Thymus (tissue), 11 donors: ENCODE results near the gene TSPAN9. TPM values are rescaled to one million over a fixed set of nuclear protein-coding genes. Genes with fewer than 3 reads are reported as not detected.

Source experiments
- DNase-seq, 9 donors: peaks; one replicate each; pipeline ENCODE4 v3.0.0-alpha.2; 2013; ENCODE audit warnings: low spot score in 9 of 9, low read depth in 6 of 9, missing footprints in 1 of 9
- H3K27ac ChIP-seq, 2 donors: one replicate each; pipeline ENCODE4 v1.5.1; 2013; ENCODE audit warnings: control low read depth in 1 of 2, low read depth in 1 of 2, low read length in 1 of 2, mild to moderate bottlenecking in 1 of 2, moderate library complexity in 1 of 2
- H3K27me3 ChIP-seq, 2 donors: one replicate each; pipeline ENCODE4 v1.5.1; 2013; ENCODE audit warnings: low read length in 1 of 2; ENCODE audit not compliant: control insufficient read depth in 2 of 2, insufficient read depth in 1 of 2
- H3K36me3 ChIP-seq, 2 donors: one replicate each; pipeline ENCODE4 v1.5.1; 2013; ENCODE audit warnings: low read length in 1 of 2, mild to moderate bottlenecking in 1 of 2, moderate library complexity in 1 of 2; ENCODE audit not compliant: control insufficient read depth in 2 of 2, insufficient read depth in 2 of 2
- H3K4me1 ChIP-seq, 2 donors: one replicate each; pipeline ENCODE4 v1.5.1; 2013; ENCODE audit warnings: low read length in 2 of 2; ENCODE audit not compliant: control insufficient read depth in 2 of 2, insufficient read depth in 2 of 2
- H3K4me3 ChIP-seq, 2 donors: one replicate each; pipeline ENCODE4 v1.5.1; 2013; ENCODE audit warnings: low read length in 2 of 2, control low read depth in 1 of 2, mild to moderate bottlenecking in 1 of 2
- H3K9me3 ChIP-seq, 2 donors: one replicate each; pipeline ENCODE4 v1.5.1; 2013; ENCODE audit warnings: low read length in 1 of 2, mild to moderate bottlenecking in 1 of 2; ENCODE audit not compliant: control insufficient read depth in 2 of 2, insufficient read depth in 1 of 2
- WGBS: extraction: QIAGEN DNeasy Blood & Tissue Kit; methylation state at CpG from one replicate; pipeline ENCODE4 v1.1.7; 2013; 5-methylcytosine and 5-hydroxymethylcytosine counted together
- polyA plus RNA-seq: library from polyadenylated mRNA; stranded (reverse); fragments of 200-250 nt; gene quantifications from one replicate; pipeline ENCODE4 v1.2.3, GENCODE V29; 2013
- total RNA-seq: library from RNA; stranded (reverse); fragments of 120-200 nt; gene quantifications from one replicate; pipeline ENCODE4 v1.2.4, GENCODE V29; 2013
- donor health status: healthy.

Gene TSPAN9
- total and polyA plus RNA-seq, 2 donors: 4.9 to 10.2 TPM

DNA sequence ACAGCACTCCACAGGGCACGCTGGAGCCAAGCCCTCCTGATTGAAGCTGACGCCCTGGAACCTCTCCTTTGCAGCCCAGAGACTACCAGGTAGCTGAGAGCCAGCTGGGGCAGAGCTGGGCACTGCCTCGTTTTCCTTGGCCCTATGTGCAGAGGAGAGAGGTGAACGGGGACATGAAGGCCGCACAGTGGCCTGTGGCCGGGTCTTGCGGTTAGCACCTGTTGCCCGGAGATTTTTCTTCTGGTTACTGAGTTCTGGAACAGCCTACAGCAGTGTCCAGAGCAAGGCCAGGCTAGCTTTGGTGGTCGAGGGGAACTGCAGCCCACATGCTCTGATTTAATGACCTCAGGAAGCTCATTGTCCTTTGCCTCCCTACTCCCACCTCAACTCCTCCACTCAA lies 212.5 kb downstream of the TSPAN9 start:
- H3K4me3 ChIP-seq: no peak overlapping the region
- DNase-seq: no peak
- 89% methylated on average over 9 of the region's 9 CpGs for WGBS

DNA sequence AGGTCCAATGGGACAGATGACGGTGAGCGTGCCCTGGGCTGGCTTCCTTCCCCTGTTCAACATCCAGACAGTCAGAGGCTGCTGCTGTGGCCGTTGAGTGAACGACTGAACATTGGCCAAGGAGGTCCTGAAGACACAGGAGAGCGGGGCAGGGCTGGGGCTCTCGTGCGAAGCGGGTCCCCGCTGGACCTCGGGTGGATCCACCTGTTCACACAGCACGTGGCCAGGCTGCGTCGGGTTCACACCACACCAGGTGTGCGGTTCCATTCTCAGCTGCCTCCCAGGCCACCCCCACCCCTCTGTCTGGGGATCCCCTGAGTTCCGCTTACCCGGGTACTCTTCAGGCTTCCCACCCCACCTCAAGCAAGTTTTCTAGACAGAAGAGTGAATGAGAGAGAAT lies 214.8 kb downstream of the TSPAN9 start:
- Histone ChIP-seq H3K4me1 (no peaks in the 10 kb centered on the region), H3K36me3 (no peaks in the 10 kb centered on the region), H3K27me3 (peaks cover 0 to 8% of the 10 kb centered on the region in 2 donors), H3K27ac (no peak overlapping the region), H3K4me3 (no peak overlapping the region), H3K9me3 (no peaks in the 10 kb centered on the region)
- no peak for DNase-seq
- 92% methylated on average over 16 of the region's 16 CpGs for WGBS

More for the DNA sequence above, 212.5 kb downstream of the TSPAN9 start:
- Histone ChIP-seq H3K27ac (no peak overlapping the region), H3K9me3 (no peaks in the 10 kb centered on the region), H3K27me3 (peaks cover 0 to 17% of the 10 kb centered on the region in 2 donors), H3K4me1 (no peaks in the 10 kb centered on the region), H3K36me3 (no peaks in the 10 kb centered on the region)

DNA sequence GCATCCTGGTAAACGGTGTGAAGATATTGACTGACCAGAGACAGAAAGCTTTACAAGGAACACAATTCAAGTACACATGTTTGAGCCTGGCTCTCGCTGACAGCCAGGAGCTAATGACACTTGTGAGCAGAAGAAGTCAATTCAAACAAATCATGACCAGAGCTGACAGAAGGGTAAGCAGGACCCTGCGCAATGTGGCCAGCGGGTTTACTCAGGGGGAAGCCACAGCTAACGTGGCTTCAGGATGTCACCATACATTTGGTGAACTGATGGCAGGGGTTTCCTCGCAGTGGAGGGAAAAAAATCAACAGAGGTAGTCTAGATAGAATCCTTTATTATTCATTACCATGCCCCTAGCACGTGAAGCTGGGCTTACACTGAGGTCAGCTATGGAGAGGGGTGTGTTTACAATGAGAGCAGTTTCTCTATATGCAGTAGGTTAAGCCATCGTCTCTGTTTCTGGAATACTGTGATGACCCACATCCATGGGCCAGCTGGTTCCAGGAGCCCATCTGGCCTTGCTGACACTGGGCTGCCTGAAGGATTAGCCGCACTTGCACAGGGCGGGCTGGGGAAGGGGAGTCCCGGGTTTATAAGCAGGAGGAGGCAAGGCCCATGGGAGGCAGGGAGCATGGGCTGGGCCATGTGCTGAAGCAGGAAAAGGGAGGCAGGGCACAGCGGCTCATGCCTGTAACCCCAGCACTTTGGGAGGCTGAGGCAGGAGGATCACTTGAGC lies 215.7 kb downstream of the TSPAN9 start:
- Histone ChIP-seq H3K4me1 (no peaks in the 10 kb centered on the region), H3K9me3 (no peaks in the 10 kb centered on the region), H3K27me3 (peaks cover 0 to 5% of the 10 kb centered on the region in 2 donors), H3K27ac (no peak overlapping the region), H3K36me3 (no peaks in the 10 kb centered on the region), H3K4me3 (no peak overlapping the region)
- no peak for DNase-seq
- WGBS: 88% methylated on average over 12 of the region's 12 CpGs

DNA sequence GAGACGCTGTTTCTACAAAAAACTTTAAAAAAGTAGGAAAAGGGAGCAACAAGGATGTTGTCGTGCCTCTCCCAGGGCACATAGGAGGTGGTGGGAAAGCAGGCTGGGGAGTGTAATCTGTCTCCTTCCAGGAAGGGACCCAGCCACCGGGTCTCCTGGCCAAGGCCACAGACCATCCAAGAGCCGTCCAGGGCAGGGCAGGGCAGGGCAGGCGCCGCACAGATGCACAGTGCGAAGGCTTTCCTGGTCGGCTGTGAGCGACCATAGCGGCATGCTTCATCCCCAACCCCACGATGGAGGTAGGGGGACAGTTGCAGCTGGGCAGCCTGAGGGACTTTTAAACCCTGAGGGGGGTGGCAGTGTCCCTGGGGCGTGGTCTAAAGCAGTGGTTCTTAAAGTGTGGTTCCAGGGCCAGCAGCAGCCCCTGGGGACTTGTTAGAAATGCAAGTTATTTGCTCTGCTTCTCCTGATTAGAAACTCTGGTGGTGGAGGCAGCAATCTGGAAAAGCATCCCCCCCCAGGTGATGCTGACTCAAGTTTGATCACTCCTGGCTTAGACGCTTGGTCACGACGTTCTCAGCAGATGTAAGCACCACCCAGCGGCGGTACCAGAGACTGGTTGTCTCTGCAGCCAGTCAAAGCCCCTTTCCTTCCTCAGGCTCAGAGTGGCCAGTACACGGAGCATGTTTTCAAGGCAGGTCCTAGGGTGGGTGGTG lies 216.4 kb downstream of the TSPAN9 start:
- H3K36me3 ChIP-seq: no peaks in the 10 kb centered on the region
- no peak for DNase-seq
- H3K9me3 ChIP-seq: no peaks in the 10 kb centered on the region
- H3K4me1 ChIP-seq: no peaks in the 10 kb centered on the region
- H3K27ac ChIP-seq: no peak overlapping the region
- peaks cover 0 to 7% of the 10 kb centered on the region in 2 donors for H3K27me3 ChIP-seq
- WGBS: 78% methylated on average over 18 of the region's 18 CpGs
- no peak overlapping the region for H3K4me3 ChIP-seq

DNA sequence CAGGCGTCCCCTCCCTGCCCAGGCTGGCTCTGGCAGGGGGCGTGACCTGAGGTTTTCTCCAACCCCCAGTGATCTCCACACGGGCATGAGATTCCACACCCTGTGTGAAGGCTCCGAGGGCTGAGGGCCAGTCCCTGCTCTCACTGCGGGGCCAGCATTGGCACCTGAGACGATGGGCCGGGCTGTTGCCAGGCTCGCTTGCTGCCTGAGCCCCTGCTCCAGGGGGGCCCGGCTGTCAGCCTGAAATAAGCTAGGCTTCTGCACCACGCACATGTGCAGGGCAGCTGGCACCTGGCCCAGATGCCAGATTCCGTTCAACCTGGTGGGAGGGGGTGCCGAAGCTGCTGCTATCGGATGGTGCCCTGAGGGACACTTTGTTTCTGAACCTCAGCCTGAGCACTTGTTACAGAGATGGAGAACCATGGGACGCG lies 217.3 kb downstream of the TSPAN9 start:
- WGBS: 81% methylated on average over 15 of the region's 15 CpGs
- no peak for DNase-seq
- Histone ChIP-seq H3K27me3 (peaks cover 0 to 16% of the 10 kb centered on the region in 2 donors), H3K27ac (no peak overlapping the region), H3K36me3 (no peaks in the 10 kb centered on the region), H3K4me3 (no peak overlapping the region), H3K4me1 (no peaks in the 10 kb centered on the region), H3K9me3 (no peaks in the 10 kb centered on the region)

DNA sequence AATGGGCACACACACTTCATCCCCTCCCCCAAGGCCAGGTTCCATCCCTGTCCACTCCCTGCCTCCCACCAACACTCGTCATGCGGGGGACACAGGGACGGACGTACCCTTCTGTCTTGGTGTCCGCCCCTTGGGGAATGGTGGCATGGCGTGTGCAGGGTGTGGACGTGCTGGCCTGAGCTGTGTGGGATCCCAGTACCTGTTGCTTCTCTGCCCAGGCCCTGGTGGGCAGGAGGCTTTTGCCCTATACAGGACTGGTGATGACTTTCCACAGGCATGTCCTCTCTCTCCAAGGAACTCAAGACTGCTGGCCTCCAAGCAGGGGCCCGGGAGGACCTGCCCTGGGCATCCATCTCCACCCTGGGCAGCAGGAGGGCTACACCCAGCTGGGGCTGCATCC lies 218.0 kb downstream of the TSPAN9 start:
- no peak overlapping the region for H3K4me3 ChIP-seq
- no peak for DNase-seq
- no peaks in the 10 kb centered on the region for H3K9me3 ChIP-seq
- H3K27me3 ChIP-seq: peaks cover 0 to 16% of the 10 kb centered on the region in 2 donors
- peaks cover 0 to 4% of the 10 kb centered on the region in 2 donors for H3K4me1 ChIP-seq
- no peak overlapping the region for H3K27ac ChIP-seq
- no peaks in the 10 kb centered on the region for H3K36me3 ChIP-seq
- 96% methylated on average over 8 of the region's 8 CpGs for WGBS

DNA sequence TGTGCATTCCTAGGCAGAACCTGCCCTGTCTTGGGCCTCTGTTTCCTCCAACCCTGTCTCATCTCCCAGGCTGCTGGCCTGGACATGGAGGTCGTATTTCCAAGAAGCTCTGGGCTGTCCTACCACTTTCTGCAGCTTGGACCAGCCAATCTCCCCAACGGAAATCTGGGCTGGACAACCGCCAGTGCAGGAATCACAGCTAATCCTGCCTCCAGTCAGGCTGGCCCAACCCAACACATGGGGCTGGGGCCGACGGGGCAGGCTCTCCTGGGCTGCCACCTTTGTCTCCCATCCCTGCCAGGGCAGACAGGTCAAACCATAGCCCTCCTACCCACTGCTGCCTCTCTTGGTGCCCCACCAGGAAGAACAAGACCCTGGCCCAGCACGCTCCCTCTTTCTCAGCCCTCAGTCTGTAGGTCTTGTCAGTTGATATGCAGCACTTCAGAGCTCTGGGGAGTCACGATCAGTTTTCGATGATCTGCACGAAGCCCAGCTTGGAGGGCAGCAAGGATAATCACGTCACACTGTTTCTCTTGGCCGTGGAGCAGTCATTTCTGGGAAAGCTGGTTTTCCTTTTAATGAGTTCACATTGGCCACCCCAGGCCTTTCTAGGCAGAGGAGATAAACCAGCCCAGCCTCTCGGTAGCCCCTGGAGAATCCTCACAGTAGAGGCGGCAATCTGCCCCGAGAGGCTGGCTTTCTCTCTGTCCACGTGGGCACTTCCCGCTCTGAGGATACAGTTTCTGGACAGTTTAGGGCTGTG lies 218.6 kb downstream of the TSPAN9 start:
- no peaks in the 10 kb centered on the region for H3K9me3 ChIP-seq
- no peak for DNase-seq
- WGBS: 86% methylated on average over 16 of the region's 16 CpGs
- H3K36me3 ChIP-seq: no peaks in the 10 kb centered on the region
- H3K4me1 ChIP-seq: peaks cover 0 to 9% of the 10 kb centered on the region in 2 donors
- H3K27ac ChIP-seq: no peak overlapping the region
- peaks cover 0 to 20% of the 10 kb centered on the region in 2 donors for H3K27me3 ChIP-seq
- no peak overlapping the region for H3K4me3 ChIP-seq

DNA sequence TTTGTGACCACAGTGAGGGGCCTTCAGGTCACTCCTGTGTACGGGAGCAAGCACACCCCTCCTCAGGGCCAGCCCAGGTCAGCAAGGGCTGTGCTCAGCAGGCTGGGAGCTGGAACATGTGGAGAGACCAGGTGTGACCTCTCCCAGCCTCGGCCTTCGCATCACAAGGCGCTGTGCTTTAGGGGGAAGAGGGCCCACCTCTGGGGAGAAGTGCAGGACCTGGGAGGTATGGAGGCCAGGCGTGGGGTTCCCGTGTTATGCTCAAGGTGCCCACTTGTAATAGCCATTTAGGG lies 219.2 kb downstream of the TSPAN9 start:
- Histone ChIP-seq H3K27ac (no peak overlapping the region), H3K27me3 (peaks cover 0 to 24% of the 10 kb centered on the region in 2 donors)
- 91% methylated on average over 6 of the region's 6 CpGs for WGBS

DNA sequence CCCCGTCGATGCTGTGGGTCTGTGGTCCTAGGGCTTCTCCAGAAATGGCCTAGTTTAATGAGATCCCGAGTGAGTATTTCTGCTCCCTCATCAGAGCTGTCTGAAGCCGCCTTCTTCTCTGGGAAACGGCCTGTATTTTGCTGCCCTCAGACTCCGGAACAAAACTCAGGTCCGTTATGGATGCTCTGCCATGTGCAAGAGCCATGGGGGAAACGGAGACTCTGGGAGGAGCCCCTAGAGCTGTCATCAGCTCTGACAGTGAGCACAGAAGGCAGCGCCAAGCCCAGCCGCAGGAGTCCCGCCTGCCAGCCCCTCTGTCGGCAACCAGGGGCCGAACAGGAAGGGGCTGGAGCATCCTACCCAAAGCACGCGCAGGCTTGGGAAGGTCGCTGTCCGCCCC lies 221.4 kb downstream of the TSPAN9 start:
- DNase-seq: no peak
- no peak overlapping the region for H3K4me3 ChIP-seq
- no peaks in the 10 kb centered on the region for H3K9me3 ChIP-seq
- H3K36me3 ChIP-seq: no peaks in the 10 kb centered on the region
- H3K27me3 ChIP-seq: peaks cover 0 to 34% of the 10 kb centered on the region in 2 donors
- no peak overlapping the region for H3K27ac ChIP-seq
- peaks cover 0 to 9% of the 10 kb centered on the region in 2 donors for H3K4me1 ChIP-seq
- 68% methylated on average over 17 of the region's 17 CpGs for WGBS

More for the DNA sequence above, 219.2 kb downstream of the TSPAN9 start:
- Histone ChIP-seq H3K4me3 (no peak overlapping the region), H3K4me1 (peaks cover 0 to 9% of the 10 kb centered on the region in 2 donors), H3K36me3 (no peaks in the 10 kb centered on the region), H3K9me3 (no peaks in the 10 kb centered on the region)
- DNase-seq: no peak
